Activated T-cell treated with anti-CD3 and anti-CD28 coated beads for 48 hours (primary cell): ENCODE measurements around the gene TP53BP2.
"Not testable (repeated sequence)": the region's sequence is repeated elsewhere in the genome, so short reads cannot be mapped to it uniquely, and the experiment has no call there.

Experiments
- DNase-seq: peaks from one replicate; pipeline ENCODE4 v3.0.0-alpha.2; 2020; ENCODE audit warnings: low read depth

The TP53BP2 gene

GRCh38 chr1:223831755-223832636 is 13.8 kb downstream of the TP53BP2 start:
- no peak for DNase-seq

- no peak for DNase-seq
Measured at GRCh38 chr1:223829678-223830077, 16.1 kb downstream of the TP53BP2 start.

DNA sequence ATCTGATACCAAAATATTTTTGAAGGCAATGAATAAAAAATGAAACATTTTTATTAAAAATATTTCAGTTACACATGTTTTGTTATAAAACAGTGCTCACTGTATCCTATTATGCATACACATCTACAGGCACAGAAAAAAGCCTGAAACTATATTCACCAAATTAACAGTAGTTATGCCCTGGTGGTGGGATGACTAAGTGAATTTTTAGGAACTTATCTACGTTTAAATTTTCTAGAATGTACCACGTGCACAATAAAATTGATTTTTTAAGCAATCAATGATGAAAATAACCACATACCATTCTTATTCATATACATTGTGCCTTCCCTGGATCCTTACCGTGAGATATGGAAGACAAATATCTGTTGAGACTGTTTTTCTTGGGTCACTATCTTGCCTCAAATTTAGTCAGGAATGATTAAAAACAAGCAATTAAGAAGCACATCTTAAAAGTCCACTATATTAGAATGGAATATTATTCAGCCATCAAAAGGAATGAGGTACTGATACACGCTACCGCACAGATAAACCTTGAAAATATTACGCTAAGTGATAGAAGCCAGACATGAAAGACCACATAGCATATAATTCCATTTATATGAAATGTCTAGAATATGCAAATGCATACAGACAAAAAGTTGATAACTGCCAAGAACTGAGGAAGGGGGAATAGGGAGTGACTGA is 17.4 kb downstream of the TP53BP2 start:
- no peak for DNase-seq

DNA sequence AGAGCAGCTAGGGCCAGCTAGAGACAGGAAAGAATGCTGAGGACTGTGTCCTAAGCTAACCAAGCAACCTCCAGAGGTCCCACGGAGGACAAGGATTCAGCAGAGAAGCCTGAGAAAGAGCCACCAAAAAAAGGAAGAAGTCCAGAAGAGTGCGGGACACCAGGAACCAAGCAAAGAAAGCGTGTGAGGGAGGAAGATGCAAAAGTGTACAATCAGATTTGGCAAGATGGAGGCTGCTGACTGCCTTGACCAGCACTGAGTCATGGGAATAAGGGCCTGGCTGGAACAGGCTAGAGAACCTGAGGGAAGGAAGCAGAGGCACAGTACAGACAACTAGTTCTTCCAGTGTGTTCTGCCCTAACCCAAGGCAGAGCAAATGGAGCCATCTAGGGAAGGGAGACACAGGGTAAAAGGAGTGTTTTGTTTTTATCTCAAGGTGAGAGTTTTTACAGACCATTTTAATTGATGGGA is 18.5 kb downstream of the TP53BP2 start:
- DNase-seq = no peak

DNA sequence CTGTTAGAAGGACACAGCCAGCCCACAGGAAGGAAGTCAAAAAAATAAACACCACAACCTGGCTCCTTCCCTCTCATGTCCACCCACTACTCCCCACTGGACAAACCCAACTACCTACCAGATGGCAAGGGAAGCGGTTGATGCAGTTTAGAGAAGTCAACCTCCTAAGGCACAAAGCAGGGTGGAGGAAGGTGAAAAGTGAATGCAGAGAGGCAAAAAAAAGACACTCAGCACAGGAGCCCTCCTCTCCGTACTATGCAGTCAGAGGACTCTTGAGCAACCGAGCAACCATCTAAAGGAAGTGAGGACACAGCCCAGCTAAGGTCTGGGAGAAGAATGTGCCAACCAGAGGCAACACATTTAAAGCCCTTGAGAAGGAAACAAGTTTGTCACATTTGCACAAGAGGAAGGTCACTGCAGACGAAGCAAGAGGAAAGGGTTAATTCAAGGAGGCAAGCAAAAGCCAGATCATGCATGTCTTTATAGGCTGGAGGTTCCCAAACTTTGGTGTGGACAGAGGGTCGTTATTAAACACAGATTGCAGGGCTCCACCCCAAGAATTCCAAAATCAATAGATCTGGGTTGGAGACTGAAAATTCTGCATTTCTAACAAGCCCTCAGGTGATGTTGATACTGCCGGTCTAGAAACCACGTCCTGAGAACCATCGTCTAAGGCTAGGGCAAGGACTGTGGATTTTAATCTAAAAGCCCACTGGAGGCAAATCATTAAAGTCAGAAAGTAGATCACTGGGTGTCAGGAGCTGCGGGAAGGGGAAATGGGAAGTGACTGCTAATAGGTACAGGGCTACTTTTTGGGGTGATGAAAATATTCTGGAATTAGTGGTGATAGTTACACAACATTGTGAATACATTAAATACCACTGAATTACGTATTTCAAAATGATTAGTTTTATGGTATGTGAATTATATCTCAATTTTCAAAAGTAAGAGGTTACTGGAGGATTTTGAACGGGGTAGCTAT is 19.7 kb downstream of the TP53BP2 start:
- DNase-seq = no peak

DNA sequence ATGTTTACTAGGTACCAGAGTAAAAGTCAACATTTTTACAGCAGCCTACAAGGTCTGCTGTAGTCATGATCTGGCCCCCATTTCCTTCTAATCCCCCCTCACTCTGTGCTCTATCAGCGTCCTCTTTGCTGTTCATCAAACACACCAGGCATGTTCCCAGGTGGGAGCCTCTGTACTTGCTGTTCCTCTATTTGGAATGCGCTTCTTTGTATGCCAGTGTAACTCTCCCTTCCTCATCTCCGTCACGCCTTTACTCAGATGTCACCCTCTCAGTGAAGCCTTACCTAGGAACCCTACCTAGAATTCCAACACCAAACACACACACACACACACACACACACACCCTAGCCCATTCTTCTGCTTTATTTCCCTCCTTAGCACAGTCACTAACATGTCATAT is 21.0 kb downstream of the TP53BP2 start:
- no peak for DNase-seq

DNA sequence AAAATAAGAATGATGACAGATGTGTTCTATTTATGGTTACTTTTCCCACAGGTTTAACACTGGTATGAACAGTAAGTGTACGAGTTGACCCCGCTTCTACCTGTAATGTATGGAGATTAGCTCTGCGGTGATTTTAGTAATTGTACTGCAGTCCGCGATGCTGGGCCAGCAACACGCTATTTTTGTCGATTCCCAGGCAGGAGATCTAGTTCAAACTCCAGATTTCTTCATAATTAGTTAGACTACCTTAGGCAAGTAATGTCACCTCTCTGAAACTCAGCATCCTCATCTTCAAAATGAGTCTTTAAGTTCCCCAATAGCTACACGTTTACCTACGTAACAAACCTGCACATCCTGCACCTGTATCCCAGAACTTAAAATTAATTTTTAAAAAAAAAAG is 21.5 kb downstream of the TP53BP2 start:
- no peak for DNase-seq

- no peak for DNase-seq
Measured at GRCh38 chr1:223820971-223821370, 24.8 kb downstream of the TP53BP2 start.

DNA sequence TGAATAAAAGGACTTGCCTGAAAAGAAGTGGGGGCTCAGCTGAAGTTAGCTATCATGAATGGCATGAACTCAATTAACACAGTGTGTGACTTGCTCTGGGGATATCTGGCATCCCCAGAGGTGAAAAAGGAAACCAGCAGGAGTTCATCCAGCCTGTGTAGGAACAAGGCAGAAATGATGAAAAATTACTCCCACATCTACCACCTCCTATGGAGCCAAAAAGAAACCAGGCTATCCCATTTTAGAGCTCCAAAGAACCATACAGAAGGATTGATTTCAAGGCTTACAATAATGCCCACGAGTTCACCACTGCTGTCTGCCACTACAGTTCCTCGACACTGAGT is 25.3 kb downstream of the TP53BP2 start:
- DNase-seq = no peak

DNA sequence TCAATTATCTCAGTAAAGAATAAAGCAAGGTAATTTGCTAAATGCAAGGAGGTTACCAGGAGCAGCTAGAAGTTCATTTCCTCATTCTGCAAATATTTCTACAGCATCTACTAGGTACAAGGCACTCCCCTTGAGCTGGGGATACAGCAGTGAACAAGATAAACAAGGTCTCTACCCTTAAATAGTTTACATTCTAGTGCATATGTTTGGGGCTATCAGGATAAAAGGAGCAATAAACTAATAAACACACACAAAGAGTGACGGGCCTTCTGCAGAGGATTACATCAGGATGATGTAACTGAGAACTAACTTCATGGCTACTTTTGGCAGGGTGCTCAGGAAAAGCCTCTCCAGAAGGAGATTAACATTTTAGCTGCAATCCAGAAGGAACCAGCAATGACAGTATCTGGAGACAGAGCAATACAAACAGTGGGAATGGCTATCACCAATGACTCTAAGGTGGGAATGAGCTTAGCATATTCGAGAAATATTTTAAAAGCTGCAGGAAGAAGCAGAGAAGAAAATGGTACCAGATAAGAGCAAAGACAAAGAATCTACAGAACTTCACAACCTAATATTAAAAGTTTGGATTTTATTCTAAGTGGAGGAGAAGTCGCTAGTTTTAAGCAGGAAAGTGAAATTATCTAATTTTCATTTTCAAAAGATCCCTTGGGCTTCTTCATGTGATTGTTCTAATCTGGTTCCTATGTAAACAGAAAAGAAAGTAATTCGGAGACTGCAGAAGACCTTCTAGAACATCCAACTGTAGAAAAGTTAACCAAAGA is 25.8 kb downstream of the TP53BP2 start:
- no peak for DNase-seq

DNA sequence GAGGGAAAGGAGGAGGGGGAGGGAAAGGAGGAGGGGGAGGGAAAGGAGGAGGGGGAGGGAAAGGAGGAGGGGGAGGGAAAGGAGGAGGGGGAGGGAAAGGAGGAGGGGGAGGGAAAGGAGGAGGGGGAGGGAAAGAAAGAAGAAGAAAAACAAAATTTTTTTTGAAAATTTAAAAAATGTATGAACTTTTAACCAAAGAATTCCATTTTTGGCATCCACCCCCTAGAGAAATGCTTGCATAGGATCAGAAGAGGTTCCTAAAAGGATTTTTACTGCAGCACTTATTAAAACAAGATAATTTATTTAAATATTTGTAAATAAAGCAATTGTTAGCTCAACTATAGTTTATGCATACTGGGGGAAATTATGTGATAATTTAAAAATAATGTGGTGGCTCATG is 28.5 kb downstream of the TP53BP2 start:
- not testable (repeated sequence) for DNase-seq

GRCh38 chr1:223815865-223816264 is 29.9 kb downstream of the TP53BP2 start:
- no peak for DNase-seq

DNA sequence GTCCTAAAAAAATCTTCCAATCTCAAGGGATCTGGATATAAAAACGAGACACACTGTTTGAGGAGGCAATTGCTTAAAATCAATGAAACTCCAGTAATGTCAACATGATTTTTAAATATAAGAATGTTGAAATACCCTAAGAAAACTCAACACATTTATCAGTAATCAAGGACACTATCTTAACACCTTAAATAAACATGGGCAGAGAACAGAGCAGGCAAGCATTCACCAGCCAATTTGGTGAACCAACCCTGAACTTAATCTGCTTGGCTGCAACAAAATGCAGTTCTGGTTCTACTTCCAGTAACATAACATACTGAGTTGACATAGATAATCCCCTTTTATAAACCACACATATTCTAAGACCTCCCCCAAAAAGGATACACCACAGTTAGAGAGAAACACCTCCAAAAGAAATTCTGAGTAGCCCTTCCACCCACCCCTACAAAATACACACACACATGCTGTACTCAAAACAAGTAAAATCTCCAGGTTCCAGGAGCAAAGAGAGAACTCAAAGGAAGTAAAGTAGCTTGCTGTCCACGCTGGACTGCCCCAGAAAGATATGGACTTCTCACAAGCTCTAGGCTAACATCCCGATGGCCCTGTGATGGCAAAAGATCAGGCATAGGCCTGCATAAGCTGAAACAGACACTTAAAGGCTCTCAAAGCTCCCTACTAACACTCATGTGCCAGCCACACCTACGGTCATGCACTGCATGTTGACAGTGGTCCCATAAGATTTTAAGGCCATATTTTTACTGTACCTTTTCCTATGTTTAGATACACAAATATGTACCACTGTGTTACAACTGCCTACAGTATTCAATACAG is 30.5 kb downstream of the TP53BP2 start:
- DNase-seq = no peak

DNA sequence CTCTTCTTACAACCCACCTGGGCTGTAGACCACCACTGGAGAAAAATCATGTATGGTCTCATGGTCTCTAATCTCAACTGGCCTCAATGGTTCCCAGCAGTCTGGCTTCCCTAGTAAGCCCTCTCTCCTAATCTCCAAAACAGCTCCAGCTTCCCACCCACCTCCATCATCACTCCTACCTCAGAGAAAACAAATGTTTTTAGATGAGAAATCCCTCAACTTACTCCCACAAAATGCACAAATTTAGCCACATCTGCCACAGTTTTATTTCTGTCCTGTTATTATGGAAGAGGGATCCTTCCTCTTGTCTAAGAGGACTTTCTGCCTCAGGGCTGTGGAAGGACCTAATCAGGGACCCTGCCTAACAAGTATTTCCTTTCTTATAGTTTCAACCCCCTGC is 32.1 kb downstream of the TP53BP2 start:
- no peak for DNase-seq

- no peak for DNase-seq
Measured at GRCh38 chr1:223811634-223812101, 34.1 kb downstream of the TP53BP2 start.

- DNase-seq = no peak
Measured at GRCh38 chr1:223810586-223810985, 35.2 kb downstream of the TP53BP2 start.

GRCh38 chr1:223809905-223810304 is 35.8 kb downstream of the TP53BP2 start:
- not testable (repeated sequence) for DNase-seq

DNA sequence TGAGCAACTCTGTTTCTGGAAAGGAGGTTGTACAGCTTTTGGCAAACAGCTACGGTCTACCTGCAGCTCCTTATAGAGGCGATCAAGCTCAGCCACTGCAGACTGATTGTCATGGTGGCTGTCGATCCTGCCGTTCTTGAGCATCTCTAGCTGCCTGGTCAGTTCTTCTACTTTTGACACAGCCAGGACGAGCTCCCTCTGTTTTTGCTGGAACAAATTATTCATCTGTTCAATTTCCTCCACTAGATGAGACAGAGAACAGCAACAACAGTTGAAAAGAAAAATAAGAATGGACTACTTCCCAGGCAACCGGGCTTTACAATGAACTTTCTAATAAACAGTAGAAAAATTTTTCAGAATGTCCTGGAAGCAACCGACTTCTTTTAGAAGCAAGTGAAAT is 42.5 kb downstream of the TP53BP2 start:
- DNase-seq = no peak

DNA sequence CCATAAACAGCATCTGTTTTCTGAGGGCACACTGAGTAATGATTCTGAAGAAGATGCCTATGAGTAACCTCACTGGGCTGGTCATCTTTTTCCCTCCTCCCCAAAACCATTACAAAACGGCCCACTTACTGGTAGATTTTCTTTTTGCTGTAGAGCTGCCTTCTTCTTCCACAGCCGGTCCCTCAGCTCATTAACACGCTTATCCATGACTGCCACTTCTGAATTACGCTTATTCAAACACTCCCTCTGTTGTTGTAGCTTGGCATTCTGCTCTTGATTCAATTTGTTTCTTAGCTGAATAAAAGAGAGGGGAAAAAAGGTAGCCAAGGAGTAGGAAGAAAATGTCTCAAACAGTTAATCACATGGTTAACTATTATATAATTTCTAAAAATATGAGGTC is 43.1 kb downstream of the TP53BP2 start:
- no peak for DNase-seq

- DNase-seq = no peak
Measured at GRCh38 chr1:223802032-223802431, 43.7 kb downstream of the TP53BP2 start.
